GM12891 (cell line): ENCODE results near the gene ORC4.

Source experiments
- POLR2A ChIP-seq: IDR thresholded peaks from 2 replicates; pipeline ENCODE4 v1.6.1; 2011; ENCODE audit warnings: low read depth, low read length, control low read depth
- POLR2AphosphoS5 ChIP-seq: IDR thresholded peaks from 2 replicates; pipeline ENCODE4 v1.6.1; 2011; ENCODE audit warnings: low read depth, low read length, control low read depth
- SPI1 ChIP-seq: IDR thresholded peaks from 2 replicates; pipeline ENCODE4 v1.6.1; 2011; ENCODE audit warnings: low read depth, low read length, control low read depth
- TAF1 ChIP-seq: IDR thresholded peaks from 2 replicates; pipeline ENCODE4 v1.6.1; 2011; ENCODE audit warnings: low read depth, low read length, control low read depth

GRCh38 chr2:147980940-147981528 is 39.5 kb downstream of the ORC4 start:
- TF ChIP-seq TAF1 (no peak), SPI1 (no peak), POLR2A (no peak), POLR2AphosphoS5 (no peak)
